ENCODE results near the gene BCAS4.
A peak's percentile ranks its signal among the peaks of the same experiment; 100 is the strongest.

Gene BCAS4

DNA sequence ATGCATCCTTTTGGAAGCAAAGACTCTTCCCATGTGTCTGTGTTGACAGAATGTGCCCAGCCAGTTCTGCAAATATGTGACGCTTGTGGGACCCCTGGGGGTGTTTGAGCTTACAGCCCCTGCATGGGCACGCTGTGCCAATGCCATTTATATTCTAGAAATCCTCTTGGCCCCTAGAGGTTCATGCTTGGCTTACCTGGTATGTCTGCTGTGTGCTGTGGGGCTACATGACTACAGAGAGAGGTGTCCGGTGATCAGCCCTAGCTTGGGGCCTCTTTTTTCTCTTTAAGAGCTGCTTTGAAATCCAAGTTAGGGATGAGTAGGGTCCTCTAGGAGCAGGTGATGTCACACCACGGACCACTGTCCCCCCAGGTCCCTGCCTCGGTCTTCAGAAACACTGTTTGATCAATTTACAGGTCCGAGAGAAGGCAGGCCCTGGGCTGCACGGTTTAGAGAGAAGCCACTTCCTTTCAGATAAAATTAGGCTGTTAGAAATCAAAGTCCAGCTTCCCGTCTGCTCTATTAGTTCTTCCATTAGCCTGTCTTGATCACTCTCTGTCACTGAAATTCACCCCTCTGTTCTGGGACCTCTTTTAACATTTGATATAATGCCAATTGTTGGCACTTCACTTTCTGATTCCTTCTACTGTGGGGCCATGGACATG lies 26.5 kb downstream of the BCAS4 start:
- Histone ChIP-seq H3K27ac (peak overlapping the region; percentile 97), H3K36me3 (peaks cover 39% of the 10 kb centered on the region), H3K4me1 (peaks cover 91% of the 10 kb centered on the region), H3K9ac (peak overlapping the region; percentile 79), H3K9me3 (no peaks in the 10 kb centered on the region; the same call in 1 of the 2 replicates), H4K20me1 (no peaks in the 10 kb centered on the region), H3K4me2 (peak overlapping the region; percentile 95), H3K27me3 (no peaks in the 10 kb centered on the region), H3K4me3 (peak overlapping the region; percentile 52)
- no peak for TF ChIP-seq Cebpa-rat (IDR thresholded peaks at IDR 0.05)

DNA sequence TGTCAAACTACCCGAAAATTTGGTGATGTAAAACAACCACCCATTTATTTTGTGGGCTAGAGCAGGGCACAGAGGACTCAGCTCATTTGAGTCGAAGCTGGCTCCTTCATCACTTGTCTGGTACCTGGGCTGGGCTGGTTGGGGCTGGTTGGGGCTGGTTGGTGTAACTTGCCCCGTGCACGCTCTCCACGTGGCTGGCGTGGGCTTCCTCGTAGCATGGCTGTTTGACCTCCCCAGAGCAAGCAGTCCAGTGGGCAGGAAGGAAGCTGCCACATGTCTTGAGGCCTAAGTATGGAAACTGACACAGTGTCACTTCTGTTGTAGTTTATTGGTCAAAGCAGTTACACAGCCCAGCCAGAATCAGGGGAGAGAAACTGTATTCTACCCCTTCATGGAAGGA lies 27.1 kb downstream of the BCAS4 start:
- Histone ChIP-seq H3K27ac (peak overlapping the region; percentile 97), H3K27me3 (no peaks in the 10 kb centered on the region), H4K20me1 (no peaks in the 10 kb centered on the region), H3K36me3 (peaks cover 45% of the 10 kb centered on the region), H3K4me1 (peaks cover 85% of the 10 kb centered on the region), H3K4me2 (peak overlapping the region; percentile 95), H3K9ac (peak overlapping the region; percentile 79), H3K9me3 (no peaks in the 10 kb centered on the region; the same call in 1 of the 2 replicates), H3K4me3 (peak overlapping the region; percentile 52; the same call in 1 of the 2 replicates)
- TF ChIP-seq Cebpa-rat (IDR thresholded peaks at IDR 0.05): no peak

DNA sequence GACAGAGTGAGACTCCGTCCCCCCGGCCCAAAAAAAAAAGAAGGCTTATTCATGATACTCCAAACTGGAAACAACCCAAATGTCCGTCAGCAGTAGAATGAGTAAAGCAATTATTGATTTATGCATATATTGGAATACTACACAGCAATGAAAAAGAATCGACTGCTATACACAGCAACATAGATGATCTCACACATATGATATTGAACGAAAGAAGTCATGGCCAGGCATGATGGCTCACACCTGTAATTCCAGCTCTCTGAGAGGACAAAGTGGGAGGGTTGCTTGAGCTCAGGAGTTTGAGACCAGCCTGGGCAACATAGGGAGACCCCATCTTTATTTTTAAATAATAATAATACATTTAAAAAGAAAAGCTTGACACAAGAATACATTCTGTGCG lies 28.5 kb downstream of the BCAS4 start:
- H3K27ac ChIP-seq: no peak overlapping the region
- no peak overlapping the region for H3K9ac ChIP-seq
- H3K4me1 ChIP-seq: peaks cover 72% of the 10 kb centered on the region
- no peak for TF ChIP-seq Cebpa-rat (IDR thresholded peaks at IDR 0.05)
- H3K4me3 ChIP-seq: no peak overlapping the region
- no peaks in the 10 kb centered on the region for H4K20me1 ChIP-seq
- H3K4me2 ChIP-seq: peak overlapping the region; percentile 95; the same call in 1 of the 2 replicates
- H3K9me3 ChIP-seq: no peaks in the 10 kb centered on the region; the same call in 1 of the 2 replicates
- H3K27me3 ChIP-seq: no peaks in the 10 kb centered on the region
- H3K36me3 ChIP-seq: peaks cover 58% of the 10 kb centered on the region

DNA sequence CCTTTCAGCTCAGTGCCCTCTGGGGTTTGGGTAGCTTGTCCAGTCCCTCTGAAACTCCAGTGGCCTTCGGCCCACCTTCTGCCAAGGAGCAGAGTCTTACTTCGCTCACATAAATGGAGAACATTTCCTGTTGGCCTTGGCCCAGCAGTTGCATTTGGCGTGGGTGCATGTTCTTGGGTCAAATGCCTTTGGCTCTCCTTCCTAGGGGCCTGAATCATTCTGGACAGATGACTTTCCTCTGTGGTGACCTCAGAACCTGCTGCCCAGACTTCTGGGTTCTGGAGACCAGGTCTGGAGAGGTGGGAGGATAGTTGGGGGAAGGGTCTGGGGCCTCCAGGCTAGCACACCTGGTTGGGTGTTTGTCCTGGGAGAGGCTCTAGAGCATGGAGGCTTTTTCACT lies 29.3 kb downstream of the BCAS4 start:
- H3K4me1 ChIP-seq: peaks cover 65% of the 10 kb centered on the region
- H3K4me3 ChIP-seq: no peak overlapping the region
- H3K36me3 ChIP-seq: peaks cover 66% of the 10 kb centered on the region
- H3K4me2 ChIP-seq: peak overlapping the region; percentile 31; the same call in 1 of the 2 replicates
- no peaks in the 10 kb centered on the region for H3K27me3 ChIP-seq
- no peak for TF ChIP-seq Cebpa-rat (IDR thresholded peaks at IDR 0.05)
- no peak overlapping the region for H3K9ac ChIP-seq
- H3K9me3 ChIP-seq: no peaks in the 10 kb centered on the region; the same call in 1 of the 2 replicates
- H4K20me1 ChIP-seq: no peaks in the 10 kb centered on the region
- H3K27ac ChIP-seq: peak overlapping the region; percentile 39

DNA sequence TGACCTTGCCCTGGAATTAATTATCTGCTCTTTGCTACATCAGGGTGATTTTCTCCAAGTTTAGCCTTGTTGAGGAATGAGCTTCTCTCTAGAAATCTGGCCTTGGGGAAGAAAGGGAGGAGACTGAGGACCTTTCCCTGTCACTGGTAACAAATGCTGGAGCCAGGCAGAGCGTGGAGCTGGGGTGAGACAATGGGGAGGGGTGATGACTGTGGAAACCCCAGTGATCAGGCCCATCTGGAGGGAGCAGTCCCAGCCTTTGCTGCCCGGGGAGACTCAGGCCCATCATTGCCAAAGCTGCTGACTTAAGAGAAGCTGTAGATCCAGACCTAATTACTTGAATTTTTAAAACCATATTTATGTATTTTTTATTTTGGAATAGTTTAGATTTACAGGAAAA lies 31.3 kb downstream of the BCAS4 start:
- H3K9ac ChIP-seq: no peak overlapping the region; the same call in 1 of the 2 replicates
- no peak for TF ChIP-seq Cebpa-rat (IDR thresholded peaks at IDR 0.05)
- no peaks in the 10 kb centered on the region for H3K27me3 ChIP-seq
- H3K27ac ChIP-seq: 0 out of 2 replicates have a peak overlapping the region, but pooled peaks have one; percentile 7
- no peak overlapping the region for H3K4me3 ChIP-seq
- H3K4me1 ChIP-seq: peaks cover 45% of the 10 kb centered on the region
- no peaks in the 10 kb centered on the region; the same call in 1 of the 2 replicates for H3K9me3 ChIP-seq
- H4K20me1 ChIP-seq: no peaks in the 10 kb centered on the region
- H3K4me2 ChIP-seq: no peak overlapping the region
- peaks cover 81% of the 10 kb centered on the region for H3K36me3 ChIP-seq

DNA sequence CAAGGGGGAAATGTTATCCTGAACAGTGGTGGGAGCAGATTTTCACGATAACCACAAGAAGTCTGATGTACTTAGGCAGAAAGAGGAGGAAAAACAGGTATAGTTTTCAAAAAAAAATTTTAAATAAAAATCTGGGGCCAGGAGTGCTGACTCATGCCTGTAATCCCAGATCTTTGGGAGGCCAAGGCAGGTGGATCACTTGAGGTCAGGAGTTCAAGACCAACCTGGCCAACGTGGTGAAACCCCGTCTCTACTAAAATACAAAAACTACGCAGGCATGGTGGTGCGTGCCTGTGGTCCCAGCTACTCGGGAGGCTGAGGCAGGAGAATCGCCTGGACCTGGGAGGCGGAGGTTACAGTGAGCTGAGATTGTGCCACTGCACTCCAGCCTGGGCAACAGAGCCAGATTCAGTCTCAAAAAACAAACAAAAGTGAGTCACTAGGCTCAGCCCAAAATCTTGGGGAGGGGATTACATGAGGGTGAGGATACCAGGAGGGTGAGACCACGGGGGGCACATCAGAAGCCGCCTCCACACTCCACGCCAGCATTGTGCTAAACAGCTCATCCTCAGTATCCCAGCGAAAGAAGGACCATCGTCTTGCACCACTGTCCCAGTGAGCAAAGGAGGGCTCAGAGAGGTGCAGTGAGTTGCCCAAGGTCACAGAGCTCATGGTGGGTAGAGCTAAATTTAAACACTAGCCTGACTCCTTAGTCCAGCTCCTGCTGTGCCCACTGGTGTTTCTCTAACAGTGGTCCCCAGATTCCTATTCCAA lies 33.7 kb downstream of the BCAS4 start:
- TF ChIP-seq Cebpa-rat (IDR thresholded peaks at IDR 0.05): no peak
- Histone ChIP-seq H3K9me3 (no peaks in the 10 kb centered on the region), H3K36me3 (peaks cover 99% of the 10 kb centered on the region), H3K4me1 (peaks cover 29% of the 10 kb centered on the region), H3K4me2 (no peak overlapping the region), H3K9ac (no peak overlapping the region), H3K27me3 (no peaks in the 10 kb centered on the region), H4K20me1 (no peaks in the 10 kb centered on the region; the same call in 1 of the 2 replicates), H3K4me3 (no peak overlapping the region), H3K27ac (no peak overlapping the region)

DNA sequence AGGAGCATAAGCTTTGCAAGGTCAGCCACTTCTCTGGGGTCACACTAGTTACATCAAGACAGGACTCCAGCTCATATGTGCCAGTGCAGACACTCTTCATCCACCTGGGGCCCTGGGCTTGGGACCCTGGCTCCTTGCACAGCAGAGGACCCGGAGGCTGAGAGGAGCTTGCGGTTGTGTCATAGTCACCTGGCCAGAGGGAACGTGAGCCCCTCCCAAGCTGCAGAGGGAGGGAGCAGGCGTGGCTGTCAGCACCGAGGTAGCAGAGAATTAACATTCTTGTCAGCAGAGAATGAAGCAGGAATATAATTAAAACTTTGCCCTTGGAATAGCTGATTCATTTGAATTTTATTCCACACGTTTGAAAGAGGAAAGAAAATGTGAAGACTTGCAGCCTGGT lies 36.8 kb downstream of the BCAS4 start:
- no peaks in the 10 kb centered on the region for H3K27me3 ChIP-seq

DNA sequence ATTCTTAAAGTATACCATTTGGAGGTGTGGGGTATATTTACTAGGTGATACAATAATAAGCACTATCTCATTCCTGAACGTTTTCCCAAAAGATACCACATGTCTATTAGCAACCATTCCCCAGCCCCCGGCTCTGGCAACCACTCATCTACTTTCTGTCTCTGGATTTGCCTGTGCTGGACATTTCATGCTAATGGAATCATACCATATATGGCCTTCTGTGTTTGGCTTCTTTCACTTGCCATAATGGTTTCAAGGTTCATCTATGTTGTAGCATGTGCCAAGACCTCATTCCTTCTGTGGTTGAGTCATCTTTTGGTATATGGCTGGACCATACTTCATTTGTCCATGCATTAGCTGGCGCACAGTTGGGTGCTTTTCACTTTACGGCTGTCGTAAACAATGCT lies 39.7 kb downstream of the BCAS4 start:
- Histone ChIP-seq H3K4me3 (no peak overlapping the region), H3K4me2 (no peak overlapping the region), H3K9me3 (no peaks in the 10 kb centered on the region), H3K4me1 (peaks cover 36% of the 10 kb centered on the region), H3K9ac (no peak overlapping the region), H3K27me3 (no peaks in the 10 kb centered on the region), H4K20me1 (no peaks in the 10 kb centered on the region; the same call in 1 of the 2 replicates), H3K27ac (no peak overlapping the region), H3K36me3 (peaks cover 100% of the 10 kb centered on the region)
- no peak for TF ChIP-seq Cebpa-rat (IDR thresholded peaks at IDR 0.05)

More for the DNA sequence above, 36.8 kb downstream of the BCAS4 start:
- H3K4me2 ChIP-seq: no peak overlapping the region
- H3K27ac ChIP-seq: no peak overlapping the region
- no peaks in the 10 kb centered on the region for H3K9me3 ChIP-seq
- TF ChIP-seq Cebpa-rat (IDR thresholded peaks at IDR 0.05): no peak
- H3K4me3 ChIP-seq: no peak overlapping the region
- H3K4me1 ChIP-seq: peaks cover 19% of the 10 kb centered on the region
- H4K20me1 ChIP-seq: no peaks in the 10 kb centered on the region; the same call in 1 of the 2 replicates
- peaks cover 100% of the 10 kb centered on the region for H3K36me3 ChIP-seq
- no peak overlapping the region for H3K9ac ChIP-seq

DNA sequence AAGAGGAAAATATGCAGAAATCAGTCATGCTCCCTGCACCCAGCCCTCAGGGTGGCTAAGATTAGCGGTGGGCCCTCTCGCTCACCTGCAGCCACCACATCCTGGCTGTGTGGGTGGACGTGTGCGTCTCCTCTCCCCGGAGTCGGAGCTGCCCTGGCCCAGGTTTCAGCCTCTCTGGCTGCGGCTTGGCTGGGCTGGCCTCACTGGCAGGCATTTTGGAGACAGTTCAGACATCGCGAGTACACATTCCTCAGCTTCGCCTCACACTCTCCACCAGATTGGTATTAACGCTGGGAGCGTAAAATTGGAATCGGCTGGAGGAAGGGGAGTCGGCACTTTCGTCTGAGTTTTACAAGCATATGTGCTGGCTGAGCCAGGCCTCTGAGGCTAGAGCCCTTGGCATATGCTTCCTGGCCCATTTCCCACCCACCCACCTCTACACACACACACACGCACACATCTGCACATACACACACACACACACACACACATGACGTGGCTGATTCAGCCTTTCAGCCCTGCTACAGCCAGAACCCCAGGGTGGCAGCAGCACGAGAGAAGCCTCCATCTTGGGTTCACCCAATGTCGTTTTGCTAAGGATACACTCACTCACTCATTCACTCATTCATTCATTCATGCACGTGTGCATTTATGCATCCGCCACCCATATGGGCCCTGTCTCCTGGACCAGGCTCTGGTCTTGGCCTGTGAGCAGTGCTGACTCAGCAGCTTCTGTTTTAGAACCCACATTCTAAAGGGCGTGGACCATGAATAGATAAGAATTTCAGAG lies 42.9 kb downstream of the BCAS4 start:
- peak overlapping the region; percentile 53 for H3K27ac ChIP-seq
- H3K4me1 ChIP-seq: peaks cover 35% of the 10 kb centered on the region
- peaks cover 100% of the 10 kb centered on the region for H3K36me3 ChIP-seq
- no peaks in the 10 kb centered on the region; the same call in 1 of the 2 replicates for H4K20me1 ChIP-seq
- H3K9ac ChIP-seq: peak overlapping the region; percentile 44; the same call in 1 of the 2 replicates
- no peak overlapping the region for H3K4me3 ChIP-seq
- TF ChIP-seq Cebpa-rat (IDR thresholded peaks at IDR 0.05): no peak
- no peaks in the 10 kb centered on the region for H3K27me3 ChIP-seq
- peak overlapping the region; percentile 59 for H3K4me2 ChIP-seq
- H3K9me3 ChIP-seq: no peaks in the 10 kb centered on the region

Data from BLaER1 (cell line).